K562 (cell line): Measurements from ENCODE around the gene GPR37. TPM values are rescaled to one million over a fixed set of nuclear protein-coding genes. Genes with fewer than 3 reads are reported as not detected.

Source experiments
- CCNT2 ChIP-seq: IDR thresholded peaks from 2 replicates; pipeline ENCODE4 v1.6.1; 2011; ENCODE audit warnings: borderline replicate concordance, low read depth, mild to moderate bottlenecking, moderate library complexity, mixed read lengths, low read length; ENCODE audit not compliant: insufficient read length; ENCODE audit errors: extremely low read depth
- ETV1 ChIP-seq: fragments of 450-650 bp; conservative IDR thresholded peaks from 2 replicates; pipeline ENCODE4 v1.6.1; 2016; ENCODE audit warnings: missing genetic modification characterization, control low read depth, low read depth, missing compliant biosample characterization
- NFIC ChIP-seq: fragments of 450-650 bp; IDR thresholded peaks from 2 replicates; pipeline ENCODE4 v1.6.1; 2017; ENCODE audit warnings: mild to moderate bottlenecking, inconsistent platforms
- RBM14 ChIP-seq: fragments of 200-400 bp; formaldehyde crosslinking; IDR thresholded peaks from 2 replicates; pipeline ENCODE4 v1.6.1; 2018; ENCODE audit warnings: low read depth, mild to moderate bottlenecking, low read length, moderate library complexity, borderline replicate concordance; ENCODE audit not compliant: insufficient read depth
- ZNF175 ChIP-seq: fragments of 200-800 bp; sonication (Bioruptor generic); IDR thresholded peaks from 2 replicates; pipeline ENCODE4 v1.6.1; 2016; ENCODE audit warnings: low read depth, mild to moderate bottlenecking, missing genetic modification characterization, missing compliant biosample characterization
- polyA plus RNA-seq, 8 experiments: library from polyadenylated mRNA; depleted of rRNA in 4 of 8; stranded (reverse) in 5 of 8; unstranded in 3 of 8; fragments of >200 nt; fragmentation: Nextera tagmentation in 2 of 8; fragmentation: Illumina TruSeq in 1 of 8; extraction: Ambion mirVana in 2 of 8; extraction: Trizol in 1 of 8; gene quantifications; 2 replicates each; pipeline versions ENCODE4 v1.2.1 to v1.2.3, GENCODE V29; 2011 to 2014; ENCODE audit warnings: inconsistent platforms in 1 of 8, missing spikeins in 1 of 8
- total RNA-seq, 7 experiments: library from RNA; depleted of rRNA in 6 of 7; stranded (reverse); fragments of >200 nt in 6 of 7; fragmentation: Illumina TruSeq in 2 of 7; extraction: Trizol in 2 of 7; gene quantifications; 2 replicates each; pipeline versions ENCODE4 v1.2.1 to v1.2.3, GENCODE V29; 2011 to 2021; ENCODE audit warnings: low replicate concordance in 1 of 7
- TF ChIP-seq, protein P1 (sequence below): fragments of 250-450 bp; sonication (Bioruptor Pico); IDR thresholded peaks from 2 replicates; pipeline ENCODE4 v1.8.0; 2021; ENCODE audit warnings: moderate library complexity, mild to moderate bottlenecking, inconsistent platforms
- TF ChIP-seq, protein P2 (sequence below), 3 experiments: IDR thresholded peaks in 2 of 3; conservative IDR thresholded peaks in 1 of 3; 2 replicates each; pipeline ENCODE4 v1.5.1; 2011 to 2012; ENCODE audit warnings: low read length in 3 of 3, mild to moderate bottlenecking in 3 of 3, control low read depth in 2 of 3, improper control_type of control experiment in 1 of 3, inconsistent platforms in 1 of 3, low read depth in 1 of 3, mixed read lengths in 1 of 3, moderate library complexity in 1 of 3; ENCODE audit not compliant: insufficient read depth in 2 of 3
- TF ChIP-seq, protein P3 (sequence below): fragments of 450-650 bp; IDR thresholded peaks from 2 replicates; pipeline ENCODE4 v1.6.1; 2016; ENCODE audit warnings: low read depth, mild to moderate bottlenecking, moderate library complexity
- TF ChIP-seq, protein P4 (sequence below): fragments of 450-650 bp; IDR thresholded peaks from 2 replicates; pipeline ENCODE4 v1.6.1; 2017; ENCODE audit warnings: antibody characterized with exemption
- TF ChIP-seq, protein P5 (sequence below): fragments of 250-450 bp; sonication (Bioruptor Pico); IDR thresholded peaks from 2 replicates; pipeline ENCODE4 v1.5.0; 2022; ENCODE audit warnings: mild to moderate bottlenecking
- TF ChIP-seq, protein P6 (sequence below): fragments of 450-650 bp; IDR thresholded peaks from 2 replicates; pipeline ENCODE4 v1.6.1; 2016; ENCODE audit warnings: borderline replicate concordance
- TF ChIP-seq, protein P7 (sequence below): IDR thresholded peaks from 2 replicates; pipeline ENCODE4 v1.6.1; 2011; ENCODE audit not compliant: insufficient read length; ENCODE audit errors: extremely low read depth

GPR37 gene
- total and polyA plus RNA-seq, 9 of the 15 experiments (the other 6 are each of a cell fraction or from before 2014, with no cell fraction given): 0.03 TPM; not detected in 8

DNA sequence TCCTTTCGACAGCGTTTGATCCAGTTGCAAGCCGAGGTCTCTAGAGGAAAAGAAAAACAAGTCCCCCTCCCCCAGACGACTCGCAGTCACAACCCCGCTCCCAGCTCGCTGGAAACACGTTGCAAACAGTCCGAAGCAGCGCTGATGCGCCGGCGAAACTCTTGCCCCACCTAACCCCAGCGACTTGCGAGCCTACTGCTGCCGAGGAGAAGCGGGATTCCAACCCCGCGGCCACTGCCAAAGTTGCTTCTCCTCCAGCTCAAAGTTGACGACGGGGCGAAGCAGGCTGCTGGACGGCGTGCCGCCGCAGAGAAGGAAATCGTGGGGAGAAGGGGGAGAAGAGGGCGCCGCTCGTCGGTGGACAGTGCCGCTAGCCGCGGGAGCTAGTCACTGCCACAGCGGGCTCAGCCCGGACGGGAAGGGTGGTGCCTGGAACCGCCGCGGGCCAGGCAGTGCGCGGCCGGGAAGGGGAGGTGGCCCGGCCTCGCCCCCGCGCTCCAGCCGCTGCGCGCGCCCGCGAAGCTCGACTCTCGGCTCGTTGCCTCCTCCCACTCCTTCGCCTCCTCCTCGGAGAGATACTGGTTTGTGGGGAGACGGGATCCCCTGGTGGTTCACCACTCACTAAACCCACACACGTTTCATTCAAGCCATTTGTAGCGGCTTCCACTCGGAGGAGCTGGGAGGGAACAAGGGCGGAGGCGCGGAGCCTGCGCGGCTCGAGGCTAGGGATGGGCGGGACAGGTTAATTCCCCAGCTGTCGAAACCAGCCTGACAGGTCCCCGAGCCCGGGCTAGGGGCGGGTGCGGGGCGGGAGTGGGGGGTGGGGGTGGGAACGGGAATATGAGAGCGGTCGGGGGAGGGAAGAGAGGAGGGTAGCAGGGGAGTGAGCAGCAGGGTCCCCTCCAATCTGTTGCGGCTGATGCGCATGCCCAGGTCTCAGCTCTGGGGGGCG is at the start of gene GPR37 (continued):
- TF ChIP-seq, protein P1, sequence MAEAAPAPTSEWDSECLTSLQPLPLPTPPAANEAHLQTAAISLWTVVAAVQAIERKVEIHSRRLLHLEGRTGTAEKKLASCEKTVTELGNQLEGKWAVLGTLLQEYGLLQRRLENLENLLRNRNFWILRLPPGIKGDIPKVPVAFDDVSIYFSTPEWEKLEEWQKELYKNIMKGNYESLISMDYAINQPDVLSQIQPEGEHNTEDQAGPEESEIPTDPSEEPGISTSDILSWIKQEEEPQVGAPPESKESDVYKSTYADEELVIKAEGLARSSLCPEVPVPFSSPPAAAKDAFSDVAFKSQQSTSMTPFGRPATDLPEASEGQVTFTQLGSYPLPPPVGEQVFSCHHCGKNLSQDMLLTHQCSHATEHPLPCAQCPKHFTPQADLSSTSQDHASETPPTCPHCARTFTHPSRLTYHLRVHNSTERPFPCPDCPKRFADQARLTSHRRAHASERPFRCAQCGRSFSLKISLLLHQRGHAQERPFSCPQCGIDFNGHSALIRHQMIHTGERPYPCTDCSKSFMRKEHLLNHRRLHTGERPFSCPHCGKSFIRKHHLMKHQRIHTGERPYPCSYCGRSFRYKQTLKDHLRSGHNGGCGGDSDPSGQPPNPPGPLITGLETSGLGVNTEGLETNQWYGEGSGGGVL: no peak
- TF ChIP-seq, protein P2, sequence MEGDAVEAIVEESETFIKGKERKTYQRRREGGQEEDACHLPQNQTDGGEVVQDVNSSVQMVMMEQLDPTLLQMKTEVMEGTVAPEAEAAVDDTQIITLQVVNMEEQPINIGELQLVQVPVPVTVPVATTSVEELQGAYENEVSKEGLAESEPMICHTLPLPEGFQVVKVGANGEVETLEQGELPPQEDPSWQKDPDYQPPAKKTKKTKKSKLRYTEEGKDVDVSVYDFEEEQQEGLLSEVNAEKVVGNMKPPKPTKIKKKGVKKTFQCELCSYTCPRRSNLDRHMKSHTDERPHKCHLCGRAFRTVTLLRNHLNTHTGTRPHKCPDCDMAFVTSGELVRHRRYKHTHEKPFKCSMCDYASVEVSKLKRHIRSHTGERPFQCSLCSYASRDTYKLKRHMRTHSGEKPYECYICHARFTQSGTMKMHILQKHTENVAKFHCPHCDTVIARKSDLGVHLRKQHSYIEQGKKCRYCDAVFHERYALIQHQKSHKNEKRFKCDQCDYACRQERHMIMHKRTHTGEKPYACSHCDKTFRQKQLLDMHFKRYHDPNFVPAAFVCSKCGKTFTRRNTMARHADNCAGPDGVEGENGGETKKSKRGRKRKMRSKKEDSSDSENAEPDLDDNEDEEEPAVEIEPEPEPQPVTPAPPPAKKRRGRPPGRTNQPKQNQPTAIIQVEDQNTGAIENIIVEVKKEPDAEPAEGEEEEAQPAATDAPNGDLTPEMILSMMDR (IDR thresholded peaks at IDR 0.05 in 2 of 3, conservative IDR thresholded peaks at IDR 0.05 in 1 of 3; ENCODE audit: insufficient read depth in 2 of 3, low read depth in 1 of 3, low read length in 3 of 3): peak in 1 of 3 experiments; percentile 22; a peak in 1 of 6 replicates
- TF ChIP-seq, protein P3, sequence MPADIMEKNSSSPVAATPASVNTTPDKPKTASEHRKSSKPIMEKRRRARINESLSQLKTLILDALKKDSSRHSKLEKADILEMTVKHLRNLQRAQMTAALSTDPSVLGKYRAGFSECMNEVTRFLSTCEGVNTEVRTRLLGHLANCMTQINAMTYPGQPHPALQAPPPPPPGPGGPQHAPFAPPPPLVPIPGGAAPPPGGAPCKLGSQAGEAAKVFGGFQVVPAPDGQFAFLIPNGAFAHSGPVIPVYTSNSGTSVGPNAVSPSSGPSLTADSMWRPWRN: no peak
- TF ChIP-seq RBM14 (0 out of 2 replicates have a peak, but pooled peaks have one; percentile 48), NFIC (peak; percentile 52), ZNF175 (CRISPR knock-in tag) (no peak), CCNT2 (no peak), ETV1 (tag) (no peak)
- TF ChIP-seq, protein P4, sequence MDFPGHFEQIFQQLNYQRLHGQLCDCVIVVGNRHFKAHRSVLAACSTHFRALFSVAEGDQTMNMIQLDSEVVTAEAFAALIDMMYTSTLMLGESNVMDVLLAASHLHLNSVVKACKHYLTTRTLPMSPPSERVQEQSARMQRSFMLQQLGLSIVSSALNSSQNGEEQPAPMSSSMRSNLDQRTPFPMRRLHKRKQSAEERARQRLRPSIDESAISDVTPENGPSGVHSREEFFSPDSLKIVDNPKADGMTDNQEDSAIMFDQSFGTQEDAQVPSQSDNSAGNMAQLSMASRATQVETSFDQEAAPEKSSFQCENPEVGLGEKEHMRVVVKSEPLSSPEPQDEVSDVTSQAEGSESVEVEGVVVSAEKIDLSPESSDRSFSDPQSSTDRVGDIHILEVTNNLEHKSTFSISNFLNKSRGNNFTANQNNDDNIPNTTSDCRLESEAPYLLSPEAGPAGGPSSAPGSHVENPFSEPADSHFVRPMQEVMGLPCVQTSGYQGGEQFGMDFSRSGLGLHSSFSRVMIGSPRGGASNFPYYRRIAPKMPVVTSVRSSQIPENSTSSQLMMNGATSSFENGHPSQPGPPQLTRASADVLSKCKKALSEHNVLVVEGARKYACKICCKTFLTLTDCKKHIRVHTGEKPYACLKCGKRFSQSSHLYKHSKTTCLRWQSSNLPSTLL: no peak
- TF ChIP-seq, protein P5, sequence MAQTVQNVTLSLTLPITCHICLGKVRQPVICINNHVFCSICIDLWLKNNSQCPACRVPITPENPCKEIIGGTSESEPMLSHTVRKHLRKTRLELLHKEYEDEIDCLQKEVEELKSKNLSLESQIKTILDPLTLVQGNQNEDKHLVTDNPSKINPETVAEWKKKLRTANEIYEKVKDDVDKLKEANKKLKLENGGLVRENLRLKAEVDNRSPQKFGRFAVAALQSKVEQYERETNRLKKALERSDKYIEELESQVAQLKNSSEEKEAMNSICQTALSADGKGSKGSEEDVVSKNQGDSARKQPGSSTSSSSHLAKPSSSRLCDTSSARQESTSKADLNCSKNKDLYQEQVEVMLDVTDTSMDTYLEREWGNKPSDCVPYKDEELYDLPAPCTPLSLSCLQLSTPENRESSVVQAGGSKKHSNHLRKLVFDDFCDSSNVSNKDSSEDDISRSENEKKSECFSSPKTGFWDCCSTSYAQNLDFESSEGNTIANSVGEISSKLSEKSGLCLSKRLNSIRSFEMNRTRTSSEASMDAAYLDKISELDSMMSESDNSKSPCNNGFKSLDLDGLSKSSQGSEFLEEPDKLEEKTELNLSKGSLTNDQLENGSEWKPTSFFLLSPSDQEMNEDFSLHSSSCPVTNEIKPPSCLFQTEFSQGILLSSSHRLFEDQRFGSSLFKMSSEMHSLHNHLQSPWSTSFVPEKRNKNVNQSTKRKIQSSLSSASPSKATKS: no peak
- TF ChIP-seq, protein P6, sequence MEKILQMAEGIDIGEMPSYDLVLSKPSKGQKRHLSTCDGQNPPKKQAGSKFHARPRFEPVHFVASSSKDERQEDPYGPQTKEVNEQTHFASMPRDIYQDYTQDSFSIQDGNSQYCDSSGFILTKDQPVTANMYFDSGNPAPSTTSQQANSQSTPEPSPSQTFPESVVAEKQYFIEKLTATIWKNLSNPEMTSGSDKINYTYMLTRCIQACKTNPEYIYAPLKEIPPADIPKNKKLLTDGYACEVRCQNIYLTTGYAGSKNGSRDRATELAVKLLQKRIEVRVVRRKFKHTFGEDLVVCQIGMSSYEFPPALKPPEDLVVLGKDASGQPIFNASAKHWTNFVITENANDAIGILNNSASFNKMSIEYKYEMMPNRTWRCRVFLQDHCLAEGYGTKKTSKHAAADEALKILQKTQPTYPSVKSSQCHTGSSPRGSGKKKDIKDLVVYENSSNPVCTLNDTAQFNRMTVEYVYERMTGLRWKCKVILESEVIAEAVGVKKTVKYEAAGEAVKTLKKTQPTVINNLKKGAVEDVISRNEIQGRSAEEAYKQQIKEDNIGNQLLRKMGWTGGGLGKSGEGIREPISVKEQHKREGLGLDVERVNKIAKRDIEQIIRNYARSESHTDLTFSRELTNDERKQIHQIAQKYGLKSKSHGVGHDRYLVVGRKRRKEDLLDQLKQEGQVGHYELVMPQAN: no peak
- TF ChIP-seq, protein P7, sequence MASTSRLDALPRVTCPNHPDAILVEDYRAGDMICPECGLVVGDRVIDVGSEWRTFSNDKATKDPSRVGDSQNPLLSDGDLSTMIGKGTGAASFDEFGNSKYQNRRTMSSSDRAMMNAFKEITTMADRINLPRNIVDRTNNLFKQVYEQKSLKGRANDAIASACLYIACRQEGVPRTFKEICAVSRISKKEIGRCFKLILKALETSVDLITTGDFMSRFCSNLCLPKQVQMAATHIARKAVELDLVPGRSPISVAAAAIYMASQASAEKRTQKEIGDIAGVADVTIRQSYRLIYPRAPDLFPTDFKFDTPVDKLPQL: no peak
